RPMI7951 (cell line): ENCODE results near the gene MGAT2. TPM values are rescaled to one million over a fixed set of nuclear protein-coding genes. Genes with fewer than 3 reads are reported as not detected.
A peak's percentile ranks its signal among the peaks of the same experiment; 100 is the strongest.
"Not testable (repeated sequence)": the region's sequence is repeated elsewhere in the genome, so short reads cannot be mapped to it uniquely, and the experiment has no call there.

ENCODE experiments used
- DNase-seq: peaks from one replicate; pipeline ENCODE4 v3.0.0-alpha.2; 2012; ENCODE audit warnings: low read depth
- total RNA-seq: library from RNA; depleted of rRNA; stranded (reverse); fragments of >200 nt; shearing (Covaris generic); gene quantifications from 2 replicates; pipeline ENCODE4 v1.2.3, GENCODE V29; 2014

The MGAT2 gene
- total RNA-seq, 1 experiment from 2014 or later: 62.2 TPM

GRCh38 chr14:49612251-49612650 is 8.3 kb upstream of the MGAT2 start:
- DNase-seq: no peak

- no peak for DNase-seq
Observed at GRCh38 chr14:49612671-49613070, 7.9 kb upstream of the MGAT2 start.

- no peak for DNase-seq
Observed at GRCh38 chr14:49614196-49614595, 6.4 kb upstream of the MGAT2 start.

- no peak for DNase-seq
Observed at GRCh38 chr14:49615776-49616175, 4.8 kb upstream of the MGAT2 start.

GRCh38 chr14:49617852-49618519 is 2.6 kb upstream of the MGAT2 start:
- no peak for DNase-seq

GRCh38 chr14:49619273-49619672 is 1.3 kb upstream of the MGAT2 start:
- not testable (repeated sequence) for DNase-seq

GRCh38 chr14:49619730-49620129 is 869 bp upstream of the MGAT2 start:
- DNase-seq: no peak

GRCh38 chr14:49621114-49621881 is 699 bp downstream of the MGAT2 start:
- DNase-seq: peak; percentile 69

- no peak for DNase-seq
Observed at GRCh38 chr14:49622022-49622607, 1.5 kb downstream of the MGAT2 start.

GRCh38 chr14:49623387-49623786 is 2.8 kb downstream of the MGAT2 start:
- no peak for DNase-seq

GRCh38 chr14:49623941-49624839 is 3.6 kb downstream of the MGAT2 start:
- no peak for DNase-seq

GRCh38 chr14:49633640-49634546 is 13.3 kb downstream of the MGAT2 start:
- DNase-seq: peak; percentile 89

- DNase-seq: peak; percentile 76
Observed at GRCh38 chr14:49634547-49635334, 14.1 kb downstream of the MGAT2 start, which contains the start of gene DNAAF2. DNAAF2 (minus strand) TSS chr14:49635244; CDS start chr14:49635149, 95 bp downstream.

- no peak for DNase-seq
Observed at GRCh38 chr14:49636866-49637265, 16.3 kb downstream of the MGAT2 start.

GRCh38 chr14:49637534-49638078 is 17.0 kb downstream of the MGAT2 start:
- DNase-seq: no peak

GRCh38 chr14:49640540-49641417 is 20.2 kb downstream of the MGAT2 start:
- no peak for DNase-seq

GRCh38 chr14:49641697-49642129 is 21.1 kb downstream of the MGAT2 start:
- peak; percentile 44 for DNase-seq

GRCh38 chr14:49642163-49642562 is 21.6 kb downstream of the MGAT2 start:
- DNase-seq: no peak
